WI38 (cell line): ENCODE data around the gene SPDYC.

Source experiments
- H3K4me3 ChIP-seq: 2 replicates; pipeline ENCODE4 v1.5.1; 2011; ENCODE audit warnings: low read depth, mild to moderate bottlenecking, control low read depth, low read length
- TF ChIP-seq, protein P1 (sequence below): IDR thresholded peaks from 2 replicates; pipeline ENCODE4 v1.5.1; 2012; ENCODE audit warnings: low read depth, mild to moderate bottlenecking, control low read depth, low read length

The SPDYC gene

DNA sequence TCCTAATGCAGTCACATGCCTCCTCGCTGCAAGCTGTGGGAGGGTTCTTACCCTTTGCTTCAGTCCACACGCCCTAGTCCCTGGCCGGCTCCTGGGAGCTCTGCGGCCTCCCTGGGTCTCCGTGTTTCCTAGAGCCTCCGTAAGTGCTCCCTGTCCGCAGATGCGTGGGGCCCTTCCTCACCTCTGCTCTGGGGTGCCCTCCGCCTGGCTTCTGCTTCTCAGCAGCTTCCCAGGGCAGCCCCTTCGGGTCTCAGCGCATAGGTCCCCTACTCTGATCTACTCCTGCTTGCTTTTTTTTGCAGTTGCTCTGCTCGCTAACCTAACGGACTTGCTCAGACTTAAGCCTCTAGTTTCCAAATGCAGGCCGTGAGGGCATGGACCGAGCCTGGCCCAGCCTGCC lies 34.1 kb downstream of the SPDYC start:
- TF ChIP-seq, protein P1, sequence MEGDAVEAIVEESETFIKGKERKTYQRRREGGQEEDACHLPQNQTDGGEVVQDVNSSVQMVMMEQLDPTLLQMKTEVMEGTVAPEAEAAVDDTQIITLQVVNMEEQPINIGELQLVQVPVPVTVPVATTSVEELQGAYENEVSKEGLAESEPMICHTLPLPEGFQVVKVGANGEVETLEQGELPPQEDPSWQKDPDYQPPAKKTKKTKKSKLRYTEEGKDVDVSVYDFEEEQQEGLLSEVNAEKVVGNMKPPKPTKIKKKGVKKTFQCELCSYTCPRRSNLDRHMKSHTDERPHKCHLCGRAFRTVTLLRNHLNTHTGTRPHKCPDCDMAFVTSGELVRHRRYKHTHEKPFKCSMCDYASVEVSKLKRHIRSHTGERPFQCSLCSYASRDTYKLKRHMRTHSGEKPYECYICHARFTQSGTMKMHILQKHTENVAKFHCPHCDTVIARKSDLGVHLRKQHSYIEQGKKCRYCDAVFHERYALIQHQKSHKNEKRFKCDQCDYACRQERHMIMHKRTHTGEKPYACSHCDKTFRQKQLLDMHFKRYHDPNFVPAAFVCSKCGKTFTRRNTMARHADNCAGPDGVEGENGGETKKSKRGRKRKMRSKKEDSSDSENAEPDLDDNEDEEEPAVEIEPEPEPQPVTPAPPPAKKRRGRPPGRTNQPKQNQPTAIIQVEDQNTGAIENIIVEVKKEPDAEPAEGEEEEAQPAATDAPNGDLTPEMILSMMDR, result no peak
- no peak overlapping the region for H3K4me3 ChIP-seq

DNA sequence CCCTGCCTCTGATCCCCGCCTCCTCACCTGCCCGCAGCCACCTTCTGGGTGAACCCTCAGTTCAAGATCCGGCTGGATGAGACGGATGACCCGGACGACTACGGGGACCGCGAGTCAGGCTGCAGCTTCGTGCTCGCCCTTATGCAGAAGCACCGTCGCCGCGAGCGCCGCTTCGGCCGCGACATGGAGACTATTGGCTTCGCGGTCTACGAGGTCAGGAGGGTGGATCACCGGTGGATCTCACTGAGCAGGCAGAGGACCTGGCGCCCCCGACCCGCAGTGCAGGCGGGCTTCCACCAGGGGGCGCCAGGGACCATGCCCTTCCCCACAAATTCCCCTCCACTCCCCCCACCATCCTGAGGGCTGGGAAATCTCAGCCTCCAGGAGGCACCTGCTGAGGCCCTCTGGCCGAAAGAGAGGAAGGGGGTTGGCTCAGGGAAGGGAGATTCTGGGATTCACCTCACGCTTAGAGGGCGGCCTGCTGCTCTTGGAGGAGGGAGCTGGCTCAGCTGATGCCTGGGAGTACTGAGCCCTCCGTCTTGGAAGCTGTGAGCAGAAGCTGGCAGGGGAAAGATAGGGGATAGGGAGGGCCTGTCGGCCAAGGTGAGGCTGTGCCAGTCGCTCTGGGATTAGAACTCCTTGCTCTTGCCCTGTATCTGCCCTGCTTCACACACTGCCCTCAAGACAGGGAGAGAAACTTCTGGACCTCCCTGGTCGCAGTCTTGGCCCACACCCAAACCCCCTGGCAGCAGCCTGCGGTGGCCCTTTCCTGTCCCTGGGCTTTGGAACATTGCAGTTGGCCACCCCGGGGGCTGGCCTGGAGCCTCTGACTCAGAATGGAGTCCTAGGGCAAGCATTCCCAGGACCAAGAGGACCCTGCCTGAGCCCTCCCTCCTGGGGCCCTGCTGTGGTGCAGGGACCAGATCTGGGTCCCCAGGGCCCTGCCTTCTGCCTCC lies 34.9 kb downstream of the SPDYC start:
- TF ChIP-seq, protein P1, result peak; percentile 81
- H3K4me3 ChIP-seq, result no peak overlapping the region

DNA sequence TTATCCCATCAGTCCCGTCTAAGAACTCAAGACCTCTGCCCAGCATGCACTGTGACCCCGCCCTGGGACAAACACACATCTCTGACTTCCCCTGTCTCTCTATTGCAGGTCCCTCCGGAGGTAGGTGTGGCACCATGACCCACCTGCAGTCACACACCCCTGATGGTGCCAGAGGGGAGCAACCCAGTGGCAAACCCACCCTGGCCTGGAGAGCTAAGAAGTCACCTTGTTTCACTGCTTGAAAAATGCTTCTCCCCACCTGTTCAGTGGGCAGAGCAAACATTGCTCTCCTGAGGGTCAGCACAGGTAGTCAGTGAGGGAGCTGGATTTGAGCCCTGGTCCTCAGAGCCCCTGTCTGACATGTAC lies 35.6 kb downstream of the SPDYC start:
- TF ChIP-seq, protein P1, result no peak
- H3K4me3 ChIP-seq, result no peak overlapping the region

DNA sequence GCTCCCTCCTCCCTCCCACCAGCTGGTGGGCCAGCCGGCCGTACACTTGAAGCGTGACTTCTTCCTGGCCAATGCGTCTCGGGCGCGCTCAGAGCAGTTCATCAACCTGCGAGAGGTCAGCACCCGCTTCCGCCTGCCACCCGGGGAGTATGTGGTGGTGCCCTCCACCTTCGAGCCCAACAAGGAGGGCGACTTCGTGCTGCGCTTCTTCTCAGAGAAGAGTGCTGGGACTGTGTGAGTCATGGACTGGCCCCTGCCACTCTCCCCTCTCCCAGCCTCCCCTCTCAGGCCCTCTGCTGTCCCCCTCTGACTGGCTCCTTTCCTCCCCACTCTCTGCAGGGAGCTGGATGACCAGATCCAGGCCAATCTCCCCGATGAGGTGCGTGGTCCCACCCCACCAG lies 36.4 kb downstream of the SPDYC start:
- TF ChIP-seq, protein P1, result no peak
- no peak overlapping the region for H3K4me3 ChIP-seq

DNA sequence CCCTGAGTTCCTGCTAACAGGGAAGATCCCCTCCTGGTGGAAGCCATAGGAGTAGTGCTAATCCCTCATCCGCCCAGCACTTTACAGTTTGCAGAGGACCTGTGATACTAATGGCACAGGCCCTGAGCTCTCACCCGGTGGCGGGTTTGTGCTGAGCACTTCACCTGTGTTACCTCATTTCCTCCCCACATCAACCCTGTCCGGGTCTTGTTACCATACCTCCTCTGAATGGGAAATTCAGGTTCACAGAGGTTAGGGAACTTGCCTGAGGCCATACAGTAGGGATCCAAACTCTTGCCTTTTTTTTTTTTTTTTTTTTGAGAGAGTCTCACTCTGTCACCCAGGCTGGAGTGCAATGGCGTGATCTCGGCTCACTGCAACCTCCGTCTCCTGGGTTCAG lies 36.9 kb downstream of the SPDYC start:
- H3K4me3 ChIP-seq, result no peak overlapping the region
- TF ChIP-seq, protein P1, result no peak

DNA sequence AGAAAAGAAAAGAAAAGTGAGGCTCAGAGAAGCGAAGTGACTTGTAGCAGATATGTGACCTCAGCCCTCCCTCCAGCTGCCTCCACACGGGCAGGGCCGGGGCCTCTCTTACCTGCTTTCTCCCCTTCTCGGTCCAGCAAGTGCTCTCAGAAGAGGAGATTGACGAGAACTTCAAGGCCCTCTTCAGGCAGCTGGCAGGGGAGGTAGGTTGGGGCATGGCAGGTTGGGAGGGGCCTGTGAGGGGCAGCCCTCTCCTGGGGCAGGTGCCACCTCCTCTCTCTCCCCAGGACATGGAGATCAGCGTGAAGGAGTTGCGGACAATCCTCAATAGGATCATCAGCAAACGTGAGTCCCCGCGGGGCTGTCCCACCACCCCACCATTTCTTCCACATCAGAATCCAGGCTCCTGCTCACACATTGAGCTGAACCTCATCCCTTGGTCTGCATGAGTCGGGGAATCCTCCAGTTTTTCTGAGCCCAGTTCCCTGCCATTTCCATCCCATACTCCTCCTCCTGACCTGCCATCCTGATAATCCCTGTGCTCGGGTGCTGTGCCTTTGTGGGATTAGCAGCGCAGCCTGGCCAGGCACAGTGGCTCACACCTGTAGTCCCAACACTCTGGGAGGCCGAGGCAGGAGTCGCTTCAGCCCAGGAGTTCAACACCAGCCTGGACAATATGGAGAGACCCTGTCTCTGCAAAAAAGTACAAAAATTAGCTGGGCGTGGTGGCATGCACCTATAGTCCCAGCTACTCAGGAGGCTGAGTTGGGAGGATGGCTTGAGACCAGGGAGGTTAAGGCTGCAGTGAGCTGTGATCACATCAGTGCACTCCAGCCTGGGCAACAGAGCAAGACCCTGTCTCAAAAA lies 38.1 kb downstream of the SPDYC start:
- TF ChIP-seq, protein P1, result no peak
- H3K4me3 ChIP-seq, result no peak overlapping the region
